Astrocyte (in vitro differentiated cells and primary cell): ENCODE measurements around the gene ACTR5. TPM values are rescaled to one million over a fixed set of nuclear protein-coding genes. Genes with fewer than 3 reads are reported as not detected.

Source experiments
- DNase-seq: peaks from one replicate; pipeline ENCODE4 v3.0.0-alpha.2; 2010; ENCODE audit warnings: low read depth
- FAIRE-seq: peaks from 2 replicates; lab custom pipeline; 2011; peaks lifted over from hg19 to GRCh38; lab: Jason Lieb, UNC
- H2AFZ ChIP-seq: 2 replicates; pipeline ENCODE4 v1.6.0; 2012; ENCODE audit warnings: low read depth, low read length, inconsistent platforms
- H3K27ac ChIP-seq: 2 replicates; pipeline ENCODE4 v1.5.1; 2011; ENCODE audit warnings: low read depth, low read length, inconsistent platforms
- H3K27me3 ChIP-seq: 2 replicates; pipeline ENCODE4 v1.6.0; 2011; ENCODE audit warnings: low read length, inconsistent platforms; ENCODE audit not compliant: insufficient read depth
- H3K36me3 ChIP-seq: 2 replicates; pipeline ENCODE4 v1.5.1; 2011; ENCODE audit warnings: low read length, inconsistent platforms; ENCODE audit not compliant: insufficient read depth
- H3K4me1 ChIP-seq: 2 replicates; pipeline ENCODE4 v1.5.1; 2011; ENCODE audit warnings: low read length, inconsistent platforms; ENCODE audit not compliant: insufficient read depth
- H3K4me2 ChIP-seq: 2 replicates; pipeline ENCODE4 v1.6.0; 2012; ENCODE audit warnings: low read length, inconsistent platforms
- H3K4me3 ChIP-seq: 2 replicates; pipeline ENCODE4 v1.5.1; 2011; ENCODE audit warnings: low read depth, mild to moderate bottlenecking, low read length, inconsistent platforms; ENCODE audit not compliant: insufficient read depth
- H3K79me2 ChIP-seq: 2 replicates; pipeline ENCODE4 v1.6.0; 2012; ENCODE audit warnings: mild to moderate bottlenecking, low read length, inconsistent platforms; ENCODE audit not compliant: insufficient read depth
- H3K9ac ChIP-seq: 2 replicates; pipeline ENCODE4 v1.6.0; 2012; ENCODE audit warnings: mild to moderate bottlenecking, low read length, inconsistent platforms
- H3K9me3 ChIP-seq: 2 replicates; pipeline ENCODE4 v1.5.1; 2012; ENCODE audit warnings: low read depth, mild to moderate bottlenecking, low read length, inconsistent platforms; ENCODE audit not compliant: insufficient read depth
- H4K20me1 ChIP-seq: 2 replicates; pipeline ENCODE4 v1.6.0; 2012; ENCODE audit warnings: low read length, inconsistent platforms; ENCODE audit not compliant: insufficient read depth
- H3K27ac Mint-ChIP-seq: one replicate; pipeline ENCODE4 v1.8.0; 2021; ENCODE audit warnings: mild to moderate bottlenecking, mixed read lengths; ENCODE audit not compliant: unreplicated experiment
- H3K27me3 Mint-ChIP-seq: one replicate; pipeline ENCODE4 v1.8.0; 2021; ENCODE audit warnings: low read depth, mixed read lengths; ENCODE audit not compliant: unreplicated experiment
- H3K36me3 Mint-ChIP-seq: one replicate; pipeline ENCODE4 v1.8.0; 2021; ENCODE audit warnings: low read depth, mixed read lengths; ENCODE audit not compliant: unreplicated experiment
- H3K4me1 Mint-ChIP-seq: one replicate; pipeline ENCODE4 v1.8.0; 2021; ENCODE audit warnings: low read depth, mixed read lengths; ENCODE audit not compliant: unreplicated experiment
- H3K4me3 Mint-ChIP-seq: one replicate; pipeline ENCODE4 v1.8.0; 2021; ENCODE audit warnings: mild to moderate bottlenecking, moderate library complexity, mixed read lengths; ENCODE audit not compliant: unreplicated experiment
- H3K9me3 Mint-ChIP-seq: one replicate; pipeline ENCODE4 v1.8.0; 2021; ENCODE audit warnings: mild to moderate bottlenecking, mixed read lengths; ENCODE audit not compliant: unreplicated experiment
- CTCF ChIP-seq: IDR thresholded peaks from 2 replicates; pipeline ENCODE4 v1.5.1; 2011; ENCODE audit warnings: low read depth, mild to moderate bottlenecking, inconsistent platforms, low read length, moderate library complexity; ENCODE audit not compliant: insufficient read depth
- EZH2 ChIP-seq: IDR thresholded peaks from 2 replicates; pipeline ENCODE4 v1.6.1; 2012; ENCODE audit warnings: mild to moderate bottlenecking, low read length, inconsistent platforms; ENCODE audit not compliant: insufficient read depth
- total RNA-seq: library from RNA; stranded (reverse); gene quantifications from 2 replicates; pipeline ENCODE4 v1.2.1, GENCODE V29; 2021

The ACTR5 gene
- total RNA-seq, 1 donor from 2014 or later = 4.0 TPM

GRCh38 chr20:38805958-38806854 lies 57.9 kb downstream of the ACTR5 start:
- no peak for FAIRE-seq
- Histone ChIP-seq H3K4me2 (peak overlapping the region; percentile 86), H3K27me3 (peaks cover 29% of the 10 kb centered on the region), H4K20me1 (no peaks in the 10 kb centered on the region), H3K9me3 (no peaks in the 10 kb centered on the region), H3K79me2 (no peaks in the 10 kb centered on the region), H3K27ac (no peak overlapping the region), H3K36me3 (no peaks in the 10 kb centered on the region), H3K4me1 (peaks cover 7% of the 10 kb centered on the region), H3K4me3 (peak overlapping the region; percentile 37), H3K9ac (no peak overlapping the region), H2AFZ (peak overlapping the region; percentile 71)
- Mint-ChIP-seq H3K27me3 (peaks cover 25% of the 10 kb centered on the region), H3K27ac (no peak overlapping the region), H3K9me3 (no peaks in the 10 kb centered on the region), H3K36me3 (peaks cover 2% of the 10 kb centered on the region), H3K4me1 (peaks cover 8% of the 10 kb centered on the region), H3K4me3 (peak overlapping the region; percentile 76)
- no peak for DNase-seq
- TF ChIP-seq EZH2 (peak; percentile 96), CTCF (no peak)

- H3K4me3 ChIP-seq = no peak overlapping the region
Observed at GRCh38 chr20:38806855-38807655, 58.8 kb downstream of the ACTR5 start.

More at GRCh38 chr20:38806855-38807655, 58.8 kb downstream of the ACTR5 start:
- no peak for DNase-seq
- FAIRE-seq = no peak
- Histone ChIP-seq H3K9ac (no peak overlapping the region), H3K27me3 (peaks cover 33% of the 10 kb centered on the region), H3K4me2 (peak overlapping the region; percentile 86), H2AFZ (no peak overlapping the region), H3K36me3 (no peaks in the 10 kb centered on the region), H4K20me1 (no peaks in the 10 kb centered on the region), H3K79me2 (no peaks in the 10 kb centered on the region), H3K4me1 (peaks cover 7% of the 10 kb centered on the region), H3K27ac (no peak overlapping the region), H3K9me3 (no peaks in the 10 kb centered on the region)
- Mint-ChIP-seq H3K27ac (peak overlapping the region; percentile 18), H3K4me1 (peaks cover 8% of the 10 kb centered on the region), H3K36me3 (peaks cover 2% of the 10 kb centered on the region), H3K27me3 (peaks cover 25% of the 10 kb centered on the region), H3K4me3 (no peak overlapping the region), H3K9me3 (no peaks in the 10 kb centered on the region)
- TF ChIP-seq CTCF = no peak
- TF ChIP-seq EZH2 = no peak
